Measurements from ENCODE around the gene SLC35E4. TPM values are rescaled to one million over a fixed set of nuclear protein-coding genes. Genes with fewer than 3 reads are reported as not detected.

SLC35E4 gene
- total RNA-seq, 6 experiments from 2014 or later = 0.22 to 1.7 (median 0.48) TPM

- no peaks in the 10 kb centered on the region for H3K9me3 ChIP-seq
- H3K4me1 ChIP-seq = peaks cover 0 to 11% (median 5%) of the 10 kb centered on the region in 4 donors
- ATAC-seq = peak in 1 of 4 donors; percentile 13
- H3K27me3 ChIP-seq = no peaks in the 10 kb centered on the region
- DNase-seq = no peak
- whole genome bisulfite sequencing (ENCODE audit: insufficient coverage, low coverage, low lambda C conversion rate, missing lambda C conversion rate) = 18% methylated on average over 2 of the region's 3 CpGs
- intact Hi-C loops (cut with DNase I) = no loop called here
- peak; percentile 33 to 44 (median 42) for TF ChIP-seq CTCF (IDR thresholded peaks at IDR 0.05)
- TF ChIP-seq POLR2A (IDR thresholded peaks at IDR 0.05) = no peak
- no peaks in the 10 kb centered on the region for H3K36me3 ChIP-seq
- H3K4me3 ChIP-seq = no peak overlapping the region
- no peak overlapping the region for H3K27ac ChIP-seq
Observed at GRCh38 chr22:30602049-30602448, 33.5 kb upstream of the SLC35E4 start.

GRCh38 chr22:30603801-30604200 lies 31.8 kb upstream of the SLC35E4 start:
- no peak overlapping the region for H3K4me3 ChIP-seq
- no peak overlapping the region for H3K27ac ChIP-seq
- no peak for ATAC-seq
- no peaks in the 10 kb centered on the region for H3K27me3 ChIP-seq
- H3K4me1 ChIP-seq = peaks cover 0 to 16% (median 5%) of the 10 kb centered on the region in 4 donors
- no peaks in the 10 kb centered on the region for H3K9me3 ChIP-seq
- H3K36me3 ChIP-seq = no peaks in the 10 kb centered on the region
- no peak for DNase-seq
- intact Hi-C loops (cut with DNase I) = no loop called here
- TF ChIP-seq POLR2A (IDR thresholded peaks at IDR 0.05) = no peak
- TF ChIP-seq CTCF (IDR thresholded peaks at IDR 0.05) = no peak
- WGBS (ENCODE audit: insufficient coverage, low coverage, low lambda C conversion rate, missing lambda C conversion rate) = 56% methylated on average over 3 of the region's 3 CpGs

GRCh38 chr22:30604723-30605122 lies 30.9 kb upstream of the SLC35E4 start:
- intact Hi-C loops (cut with DNase I) = no loop called here
- TF ChIP-seq POLR2A (IDR thresholded peaks at IDR 0.05) = no peak
- no peak for TF ChIP-seq CTCF (IDR thresholded peaks at IDR 0.05)
- Histone ChIP-seq H3K27ac (no peak overlapping the region), H3K4me1 (peaks cover 0 to 16% (median 5%) of the 10 kb centered on the region in 4 donors), H3K36me3 (no peaks in the 10 kb centered on the region), H3K27me3 (no peaks in the 10 kb centered on the region), H3K9me3 (no peaks in the 10 kb centered on the region), H3K4me3 (no peak overlapping the region)
- ATAC-seq (no peak), DNase-seq (no peak)
- WGBS (ENCODE audit: insufficient coverage, low coverage, low lambda C conversion rate, missing lambda C conversion rate) = 93% methylated on average over 2 of the region's 2 CpGs

GRCh38 chr22:30605449-30606110 lies 30.0 kb upstream of the SLC35E4 start:
- WGBS (ENCODE audit: insufficient coverage, low coverage, low lambda C conversion rate, missing lambda C conversion rate) = 16% methylated on average over 9 of the region's 9 CpGs
- peak in 2 of 3 donors; percentile 54 to 58 for DNase-seq
- intact Hi-C loops (cut with DNase I) = no loop called here
- peak; percentile 61 to 76 (median 74) for TF ChIP-seq CTCF (IDR thresholded peaks at IDR 0.05)
- TF ChIP-seq POLR2A (IDR thresholded peaks at IDR 0.05) = no peak
- no peaks in the 10 kb centered on the region for H3K36me3 ChIP-seq
- peak overlapping the region; percentile 63 to 71 (median 67) for H3K27ac ChIP-seq
- no peaks in the 10 kb centered on the region for H3K27me3 ChIP-seq
- H3K4me1 ChIP-seq = peaks cover 0 to 16% (median 5%) of the 10 kb centered on the region in 4 donors
- no peaks in the 10 kb centered on the region for H3K9me3 ChIP-seq
- peak; percentile 25 to 54 (median 42) for ATAC-seq
- H3K4me3 ChIP-seq = peak overlapping the region; percentile 61 to 77 (median 69)

Data from right lobe of liver (tissue), 6 donors.